ENCODE measurements around the gene FAM120C.

GRCh38 chrX:54044877-54045338 is 138.1 kb downstream of the FAM120C start:
- TF ChIP-seq CTCF (IDR thresholded peaks at IDR 0.05 in 8 of 11, conservative IDR thresholded peaks at IDR 0.05 in 3 of 11): no peak
- TF ChIP-seq POLR2A (IDR thresholded peaks at IDR 0.05): no peak
- no peak for TF ChIP-seq POLR2AphosphoS5 (IDR thresholded peaks at IDR 0.05)

Data from spleen (tissue), 7 donors.